ENCODE results near the gene QRFPR. TPM values are rescaled to one million over a fixed set of nuclear protein-coding genes. Genes with fewer than 3 reads are reported as not detected.
A peak's percentile ranks its signal among the peaks of the same experiment; 100 is the strongest.

Gene QRFPR
- total and polyA plus RNA-seq, 2 of the 8 experiments (the other 6 are each of a cell fraction or from before 2014, with no cell fraction given) = 1.0 to 2.9 TPM

- ChIA-PET CTCF (ENCODE audit: partially characterized antibody) (interaction anchor here (1.1 to 1.8 kb wide), 7 partner anchors 10 to 219 kb away, joined by 3 to 10 read pairs (median 5); no protein-coding TSS in a partner anchor), POLR2A (ENCODE audit: partially characterized antibody) (no interaction called here)
- Histone ChIP-seq H3K23ac (ENCODE audit: insufficient read length) (no peak overlapping the region), H3K9ac (replicated peaks in 1 of 4; ENCODE audit: extremely low read depth in 1 of 4, low read depth in 3 of 4, low read length in 3 of 4) (no peak overlapping the region), H2AK5ac (ENCODE audit: low read depth, low read length) (no peak overlapping the region), H3K23me2 (ENCODE audit: low read depth, low read length) (no peaks in the 10 kb centered on the region), H2BK120ac (replicated peaks; ENCODE audit: low read depth, low read length) (no peak overlapping the region), H3K56ac (replicated peaks; ENCODE audit: insufficient read length, low read depth, low read length) (no peak overlapping the region), H3K36me3 (ENCODE audit: control insufficient read depth in 2 of 4, insufficient read depth in 4 of 4, low read length in 3 of 4) (no peaks in the 10 kb centered on the region), H4K91ac (replicated peaks; ENCODE audit: insufficient read length, low read length) (no peak overlapping the region), H3K9me3 (ENCODE audit: insufficient read depth in 2 of 2, low read depth in 1 of 2, low read length in 1 of 2) (no peaks in the 10 kb centered on the region), H3K4me1 (replicated peaks in 1 of 4; ENCODE audit: control insufficient read depth in 3 of 4, insufficient read depth in 4 of 4, low read length in 3 of 4) (no peaks in the 10 kb centered on the region), H3K79me2 (ENCODE audit: control insufficient read depth in 1 of 2, insufficient read depth in 2 of 2, low read length in 2 of 2) (no peaks in the 10 kb centered on the region), H3K79me1 (ENCODE audit: low read depth, low read length) (no peaks in the 10 kb centered on the region), H2BK15ac (ENCODE audit: low read length) (no peak overlapping the region), H2BK12ac (ENCODE audit: low read depth, low read length) (no peak overlapping the region), H2AFZ (ENCODE audit: low read length) (no peak overlapping the region), H3K27me3 (replicated peaks in 1 of 4; ENCODE audit: control insufficient read depth in 3 of 4, extremely low read depth in 1 of 4, insufficient read depth in 3 of 4, low read length in 3 of 4) (no peaks in the 10 kb centered on the region), H3K18ac (ENCODE audit: extremely low read depth, low read length) (no peak overlapping the region), H4K20me1 (replicated peaks in 1 of 2; ENCODE audit: control insufficient read depth in 1 of 2, insufficient read depth in 2 of 2, low read length in 2 of 2) (no peaks in the 10 kb centered on the region), H3K27ac (ENCODE audit: low read depth, low read length) (no peak overlapping the region), H4K8ac (ENCODE audit: extremely low read depth, insufficient read depth, low read length) (no peak overlapping the region), H3K4me3 (ENCODE audit: extremely low read depth in 1 of 4, insufficient read depth in 2 of 4, low read depth in 3 of 4, low read length in 4 of 4) (no peak overlapping the region), H2BK20ac (ENCODE audit: low read length) (no peak overlapping the region), H3K4ac (replicated peaks; ENCODE audit: insufficient read length, low read depth, low read length) (no peak overlapping the region), H3K4me2 (ENCODE audit: insufficient read depth in 1 of 2, low read depth in 2 of 2, low read length in 2 of 2) (no peak overlapping the region), H2BK5ac (ENCODE audit: low read depth, low read length) (no peak overlapping the region), H4K5ac (ENCODE audit: insufficient read length, low read depth, low read length) (no peak overlapping the region), H3K14ac (ENCODE audit: insufficient read length) (no peak overlapping the region)
- WGBS, 2 experiments (ENCODE audit: extremely low coverage in 1 of 2, insufficient coverage in 1 of 2, insufficient read length in 1 of 2, insufficient replicate concordance in 2 of 2, low coverage in 1 of 2, low lambda C conversion rate in 2 of 2, missing lambda C conversion rate in 1 of 2) = 100% methylated on average over 2 of the region's 2 CpGs; no CpG with 5 or more reads in 1 of the 2 experiments
- FAIRE-seq (no peak), DNase-seq (ENCODE audit: low read depth in 1 of 2, low spot score in 2 of 2) (peak in 1 of 2 experiments; percentile 10)
- TF ChIP-seq ZNF274 (IDR thresholded peaks at IDR 0.05; ENCODE audit: borderline replicate concordance, extremely low read depth, low read length) = no peak
- TF ChIP-seq SUZ12 (IDR thresholded peaks at IDR 0.05; ENCODE audit: low read length) = no peak
- no peak for TF ChIP-seq KDM5A (IDR thresholded peaks at IDR 0.05; ENCODE audit: low read length)
- TF ChIP-seq CBX8 (IDR thresholded peaks at IDR 0.05; ENCODE audit: borderline replicate concordance, low read depth, low read length) = no peak
- no peak for TF ChIP-seq CREB1 (IDR thresholded peaks at IDR 0.05)
- no peak for TF ChIP-seq EZH2 (IDR thresholded peaks at IDR 0.05; ENCODE audit: low read depth, low read length, severe bottlenecking)
- no peak for TF ChIP-seq GABPA (IDR thresholded peaks at IDR 0.05; ENCODE audit: borderline replicate concordance, insufficient read depth, low read length)
- no peak for TF ChIP-seq JUN (IDR thresholded peaks at IDR 0.05; ENCODE audit: low read depth, low read length)
- no peak for TF ChIP-seq CEBPB (IDR thresholded peaks at IDR 0.05; ENCODE audit: low read depth, low read length)
- no peak for TF ChIP-seq EP300 (IDR thresholded peaks at IDR 0.05; ENCODE audit: borderline replicate concordance in 1 of 2, low read depth in 2 of 2, low read length in 2 of 2)
- no peak for TF ChIP-seq SP1 (IDR thresholded peaks at IDR 0.05; ENCODE audit: low read depth, low read length)
- no peak for TF ChIP-seq BRCA1 (IDR thresholded peaks at IDR 0.05; ENCODE audit: low read depth, low read length)
- no peak for TF ChIP-seq POLR2A (IDR thresholded peaks at IDR 0.05; ENCODE audit: control extremely low read depth in 1 of 2, low read depth in 2 of 2, low read length in 2 of 2)
- no peak for TF ChIP-seq POU5F1 (IDR thresholded peaks at IDR 0.05; ENCODE audit: low read depth, low read length)
- TF ChIP-seq TEAD4 (IDR thresholded peaks at IDR 0.05; ENCODE audit: low read depth, low read length) = no peak
These were observed 30.4 kb upstream of the QRFPR start for GRCh38 chr4:121411151-121411744.
